K562 (cell line): ENCODE results near the gene RPTOR. TPM values are rescaled to one million over a fixed set of nuclear protein-coding genes. Genes with fewer than 3 reads are reported as not detected.

Source experiments
- IFI16 ChIP-seq: fragments of 250-450 bp; sonication (Bioruptor Pico); IDR thresholded peaks from 2 replicates; pipeline ENCODE4 v2.1.2; 2022; ENCODE audit warnings: mild to moderate bottlenecking, inconsistent platforms
- LEF1 ChIP-seq: fragments of 450-650 bp; IDR thresholded peaks from 2 replicates; pipeline ENCODE4 v1.6.1; 2016; ENCODE audit warnings: mild to moderate bottlenecking
- NRF1 ChIP-seq, 2 experiments: fragments of 450-650 bp; IDR thresholded peaks in 1 of 2; conservative IDR thresholded peaks in 1 of 2; 2 replicates each; pipeline ENCODE4 v1.6.1; 2014; ENCODE audit warnings: mild to moderate bottlenecking in 2 of 2
- PHB2 ChIP-seq: fragments of 450-650 bp; IDR thresholded peaks from 2 replicates; pipeline ENCODE4 v1.6.1; 2017; ENCODE audit warnings: low read depth
- PHTF2 ChIP-seq: fragments of 250-450 bp; sonication (Bioruptor Pico); IDR thresholded peaks from 2 replicates; pipeline ENCODE4 v1.5.0; 2021; ENCODE audit warnings: mild to moderate bottlenecking
- SOX6 ChIP-seq: fragments of 450-650 bp; IDR thresholded peaks from 2 replicates; pipeline ENCODE4 v1.6.1; 2014; ENCODE audit warnings: mild to moderate bottlenecking
- SRSF1 ChIP-seq: fragments of 200-400 bp; formaldehyde crosslinking; IDR thresholded peaks from 2 replicates; pipeline ENCODE4 v1.6.1; 2017; ENCODE audit warnings: mild to moderate bottlenecking, low read depth, low read length, moderate library complexity
- TBP ChIP-seq: optimal IDR thresholded peaks from 2 replicates; pipeline ENCODE3; 2011; ENCODE audit warnings: low read depth, low read length, improper control_type of control experiment
- TEAD1 ChIP-seq, 2 experiments: fragments of 450-650 bp in 1 of 2; sonication (generic) in 1 of 2; formaldehyde crosslinking; IDR thresholded peaks; 2 replicates each; pipeline versions ENCODE4 v1.4.0 to v1.8.0; 2020 to 2022; ENCODE audit warnings: mild to moderate bottlenecking in 2 of 2, missing genetic modification reagents in 1 of 2
- YBX1 ChIP-seq: fragments of 450-650 bp; IDR thresholded peaks from 2 replicates; pipeline ENCODE4 v1.7.1; 2016; ENCODE audit warnings: mild to moderate bottlenecking
- ZNF140 ChIP-seq: fragments of 250-450 bp; sonication (Bioruptor Pico); IDR thresholded peaks from 2 replicates; pipeline ENCODE4 v1.8.0; 2021; ENCODE audit warnings: moderate library complexity, mild to moderate bottlenecking, inconsistent platforms
- ZNF165 ChIP-seq: fragments of 250-450 bp; sonication (Bioruptor Pico); IDR thresholded peaks from 2 replicates; pipeline ENCODE4 v1.4.0; 2020; ENCODE audit warnings: borderline replicate concordance
- ZNF23 ChIP-seq: fragments of 250-450 bp; sonication (Bioruptor Pico); IDR thresholded peaks from 2 replicates; pipeline ENCODE4 v1.4.0; 2020; ENCODE audit warnings: mild to moderate bottlenecking
- ZNF239 ChIP-seq: fragments of 250-450 bp; sonication (Bioruptor Pico); IDR thresholded peaks from 2 replicates; pipeline ENCODE4 v1.4.0; 2020; ENCODE audit warnings: mild to moderate bottlenecking
- ZSCAN29 ChIP-seq: fragments of 450-650 bp; IDR thresholded peaks from 2 replicates; pipeline ENCODE4 v1.6.1; 2017
- ZSCAN32 ChIP-seq: fragments of 450-650 bp; formaldehyde crosslinking; IDR thresholded peaks from 2 replicates; pipeline ENCODE4 v1.4.0; 2020; ENCODE audit warnings: mild to moderate bottlenecking, moderate library complexity
- polyA plus RNA-seq, 8 experiments: library from polyadenylated mRNA; depleted of rRNA in 4 of 8; stranded (reverse) in 5 of 8; unstranded in 3 of 8; fragments of >200 nt; fragmentation: Nextera tagmentation in 2 of 8; fragmentation: Illumina TruSeq in 1 of 8; extraction: Ambion mirVana in 2 of 8; extraction: Trizol in 1 of 8; gene quantifications; 2 replicates each; pipeline versions ENCODE4 v1.2.1 to v1.2.3, GENCODE V29; 2011 to 2014; ENCODE audit warnings: inconsistent platforms in 1 of 8, missing spikeins in 1 of 8
- total RNA-seq, 7 experiments: library from RNA; depleted of rRNA in 6 of 7; stranded (reverse); fragments of >200 nt in 6 of 7; fragmentation: Illumina TruSeq in 2 of 7; extraction: Trizol in 2 of 7; gene quantifications; 2 replicates each; pipeline versions ENCODE4 v1.2.1 to v1.2.3, GENCODE V29; 2011 to 2021; ENCODE audit warnings: low replicate concordance in 1 of 7
- TF ChIP-seq, protein P1 (sequence below), 2 experiments: fragments of 450-650 bp; conservative IDR thresholded peaks; 2 replicates each; pipeline ENCODE4 v1.6.1; 2017; ENCODE audit warnings: mild to moderate bottlenecking in 2 of 2, moderate library complexity in 2 of 2
- TF ChIP-seq, protein P2 (sequence below): sonication (generic); formaldehyde crosslinking; IDR thresholded peaks from 2 replicates; pipeline ENCODE4 v1.8.0; 2022; ENCODE audit warnings: missing genetic modification reagents, mild to moderate bottlenecking, borderline replicate concordance
- TF ChIP-seq, protein P3 (sequence below): fragments of 250-450 bp; sonication (Bioruptor Pico); IDR thresholded peaks from 2 replicates; pipeline ENCODE4 v1.4.0; 2020; ENCODE audit warnings: mild to moderate bottlenecking, moderate library complexity
- TF ChIP-seq, protein P4 (sequence below): fragments of 450-650 bp; IDR thresholded peaks from 2 replicates; pipeline ENCODE4 v1.6.1; 2016; ENCODE audit warnings: low read depth, mild to moderate bottlenecking, moderate library complexity
- TF ChIP-seq, protein P5 (sequence below): fragments of 450-650 bp; IDR thresholded peaks from 2 replicates; pipeline ENCODE4 v1.6.1; 2016; ENCODE audit warnings: antibody characterized with exemption
- TF ChIP-seq, protein P6 (sequence below): fragments of 250-450 bp; sonication (Bioruptor Pico); IDR thresholded peaks from 2 replicates; pipeline ENCODE4 v1.5.1; 2021; ENCODE audit warnings: mild to moderate bottlenecking

Gene RPTOR
- total and polyA plus RNA-seq, 9 of the 15 experiments (the other 6 are each of a cell fraction or from before 2014, with no cell fraction given): 0.24 to 54.1 (median 10.2) TPM

DNA sequence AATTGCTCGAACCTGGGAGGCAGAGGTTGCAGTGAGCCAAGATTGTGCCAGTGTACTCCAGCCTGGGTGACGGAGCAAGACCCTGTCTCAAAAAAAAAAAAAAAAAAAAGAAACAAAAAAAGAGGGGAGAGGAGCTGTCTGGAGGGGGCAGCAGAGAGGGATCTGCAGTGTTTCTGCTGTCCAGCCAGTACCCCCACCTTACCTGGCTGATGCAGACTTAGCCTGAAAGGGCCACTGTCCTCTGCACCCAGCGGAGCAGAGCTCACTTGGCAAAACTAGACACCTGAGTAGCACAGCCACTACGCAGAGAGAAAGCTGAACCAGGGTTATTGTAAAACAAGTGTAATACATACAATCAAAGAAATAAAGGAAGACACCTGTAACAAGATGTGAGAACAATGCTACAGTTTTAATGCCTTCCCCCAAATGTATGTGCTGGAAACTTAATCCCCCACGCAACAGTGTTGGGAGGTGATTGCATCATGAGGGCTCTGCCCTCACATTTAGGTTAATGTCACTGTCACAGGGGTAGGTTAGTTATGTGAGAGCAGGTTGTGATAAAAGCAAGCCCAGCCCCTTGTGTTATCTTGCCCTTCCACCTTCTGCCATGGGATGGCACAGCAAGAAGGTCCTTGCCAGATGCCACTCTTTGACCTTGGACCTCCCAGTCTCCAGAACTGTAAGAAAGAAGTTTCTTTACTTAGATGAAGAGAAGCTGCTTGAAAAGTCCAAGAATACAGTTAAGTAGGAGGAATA lies 211.2 kb downstream of the RPTOR start (continued):
- TF ChIP-seq, protein P1, sequence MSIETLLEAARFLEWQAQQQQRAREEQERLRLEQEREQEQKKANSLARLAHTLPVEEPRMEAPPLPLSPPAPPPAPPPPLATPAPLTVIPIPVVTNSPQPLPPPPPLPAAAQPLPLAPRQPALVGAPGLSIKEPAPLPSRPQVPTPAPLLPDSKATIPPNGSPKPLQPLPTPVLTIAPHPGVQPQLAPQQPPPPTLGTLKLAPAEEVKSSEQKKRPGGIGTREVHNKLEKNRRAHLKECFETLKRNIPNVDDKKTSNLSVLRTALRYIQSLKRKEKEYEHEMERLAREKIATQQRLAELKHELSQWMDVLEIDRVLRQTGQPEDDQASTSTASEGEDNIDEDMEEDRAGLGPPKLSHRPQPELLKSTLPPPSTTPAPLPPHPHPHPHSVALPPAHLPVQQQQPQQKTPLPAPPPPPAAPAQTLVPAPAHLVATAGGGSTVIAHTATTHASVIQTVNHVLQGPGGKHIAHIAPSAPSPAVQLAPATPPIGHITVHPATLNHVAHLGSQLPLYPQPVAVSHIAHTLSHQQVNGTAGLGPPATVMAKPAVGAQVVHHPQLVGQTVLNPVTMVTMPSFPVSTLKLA (conservative IDR thresholded peaks at IDR 0.05): no peak
- TF ChIP-seq IFI16 (CRISPR knock-in tag) (no peak), ZSCAN32 (CRISPR knock-in tag) (peak; percentile 69; the same call in 1 of the 2 replicates), ZNF140 (no peak), LEF1 (peak; percentile 31; the same call in 1 of the 2 replicates), NRF1 (conservative IDR thresholded peaks at IDR 0.05 in 1 of 2, IDR thresholded peaks at IDR 0.05 in 1 of 2) (0 out of 4 replicates have a peak, but pooled peaks of 1 of the 2 experiments have one; percentile 35), YBX1 (no peak), ZSCAN29 (no peak), PHTF2 (CRISPR knock-in tag) (no peak), TBP (no peak), ZNF165 (no peak), SRSF1 (no peak), TEAD1 (CRISPR knock-in tag; IDR thresholded peaks at IDR 0.05) (0 out of 4 replicates have a peak, but pooled peaks of 1 of the 2 experiments have one; percentile 21), PHB2 (no peak), ZNF239 (no peak), ZNF23 (no peak), SOX6 (peak; percentile 88)
- TF ChIP-seq, protein P2, sequence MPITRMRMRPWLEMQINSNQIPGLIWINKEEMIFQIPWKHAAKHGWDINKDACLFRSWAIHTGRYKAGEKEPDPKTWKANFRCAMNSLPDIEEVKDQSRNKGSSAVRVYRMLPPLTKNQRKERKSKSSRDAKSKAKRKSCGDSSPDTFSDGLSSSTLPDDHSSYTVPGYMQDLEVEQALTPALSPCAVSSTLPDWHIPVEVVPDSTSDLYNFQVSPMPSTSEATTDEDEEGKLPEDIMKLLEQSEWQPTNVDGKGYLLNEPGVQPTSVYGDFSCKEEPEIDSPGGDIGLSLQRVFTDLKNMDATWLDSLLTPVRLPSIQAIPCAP (CRISPR knock-in tag): no peak
- TF ChIP-seq, protein P3, sequence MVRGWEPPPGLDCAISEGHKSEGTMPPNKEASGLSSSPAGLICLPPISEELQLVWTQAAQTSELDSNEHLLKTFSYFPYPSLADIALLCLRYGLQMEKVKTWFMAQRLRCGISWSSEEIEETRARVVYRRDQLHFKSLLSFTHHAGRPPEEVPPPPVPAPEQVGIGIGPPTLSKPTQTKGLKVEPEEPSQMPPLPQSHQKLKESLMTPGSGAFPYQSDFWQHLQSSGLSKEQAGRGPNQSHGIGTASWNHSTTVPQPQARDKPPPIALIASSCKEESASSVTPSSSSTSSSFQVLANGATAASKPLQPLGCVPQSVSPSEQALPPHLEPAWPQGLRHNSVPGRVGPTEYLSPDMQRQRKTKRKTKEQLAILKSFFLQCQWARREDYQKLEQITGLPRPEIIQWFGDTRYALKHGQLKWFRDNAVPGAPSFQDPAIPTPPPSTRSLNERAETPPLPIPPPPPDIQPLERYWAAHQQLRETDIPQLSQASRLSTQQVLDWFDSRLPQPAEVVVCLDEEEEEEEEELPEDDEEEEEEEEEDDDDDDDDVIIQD (CRISPR knock-in tag): no peak
- TF ChIP-seq, protein P4, sequence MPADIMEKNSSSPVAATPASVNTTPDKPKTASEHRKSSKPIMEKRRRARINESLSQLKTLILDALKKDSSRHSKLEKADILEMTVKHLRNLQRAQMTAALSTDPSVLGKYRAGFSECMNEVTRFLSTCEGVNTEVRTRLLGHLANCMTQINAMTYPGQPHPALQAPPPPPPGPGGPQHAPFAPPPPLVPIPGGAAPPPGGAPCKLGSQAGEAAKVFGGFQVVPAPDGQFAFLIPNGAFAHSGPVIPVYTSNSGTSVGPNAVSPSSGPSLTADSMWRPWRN: no peak
- TF ChIP-seq, protein P5, sequence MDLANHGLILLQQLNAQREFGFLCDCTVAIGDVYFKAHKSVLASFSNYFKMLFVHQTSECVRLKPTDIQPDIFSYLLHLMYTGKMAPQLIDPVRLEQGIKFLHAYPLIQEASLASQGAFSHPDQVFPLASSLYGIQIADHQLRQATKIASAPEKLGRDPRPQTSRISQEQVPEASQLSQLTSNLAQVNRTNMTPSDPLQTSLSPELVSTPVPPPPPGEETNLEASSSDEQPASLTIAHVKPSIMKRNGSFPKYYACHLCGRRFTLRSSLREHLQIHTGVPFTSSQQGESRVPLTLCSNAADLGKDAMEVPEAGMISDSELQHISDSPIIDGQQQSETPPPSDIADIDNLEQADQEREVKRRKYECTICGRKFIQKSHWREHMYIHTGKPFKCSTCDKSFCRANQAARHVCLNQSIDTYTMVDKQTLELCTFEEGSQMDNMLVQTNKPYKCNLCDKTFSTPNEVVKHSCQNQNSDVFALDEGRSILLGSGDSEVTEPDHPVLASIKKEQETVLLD: no peak
- TF ChIP-seq, protein P6, sequence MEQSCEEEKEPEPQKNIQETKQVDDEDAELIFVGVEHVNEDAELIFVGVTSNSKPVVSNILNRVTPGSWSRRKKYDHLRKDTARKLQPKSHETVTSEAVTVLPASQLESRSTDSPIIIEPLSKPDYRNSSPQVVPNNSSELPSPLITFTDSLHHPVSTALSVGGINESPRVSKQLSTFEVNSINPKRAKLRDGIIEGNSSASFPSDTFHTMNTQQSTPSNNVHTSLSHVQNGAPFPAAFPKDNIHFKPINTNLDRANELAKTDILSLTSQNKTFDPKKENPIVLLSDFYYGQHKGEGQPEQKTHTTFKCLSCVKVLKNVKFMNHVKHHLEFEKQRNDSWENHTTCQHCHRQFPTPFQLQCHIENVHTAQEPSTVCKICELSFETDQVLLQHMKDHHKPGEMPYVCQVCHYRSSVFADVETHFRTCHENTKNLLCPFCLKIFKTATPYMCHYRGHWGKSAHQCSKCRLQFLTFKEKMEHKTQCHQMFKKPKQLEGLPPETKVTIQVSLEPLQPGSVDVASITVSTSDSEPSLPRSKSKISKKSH (CRISPR knock-in tag): no peak
